H9 (cell line): Measurements from ENCODE around the gene OSBPL9. TPM values are rescaled to one million over a fixed set of nuclear protein-coding genes. Genes with fewer than 3 reads are reported as not detected.

Experiments used
- DNase-seq: peaks from one replicate; pipeline ENCODE4 v3.0.0-alpha.2; 2017
- H2AFZ ChIP-seq: one replicate; pipeline ENCODE4 v1.6.1; 2013; ENCODE audit warnings: mild to moderate bottlenecking, low read length, control low read depth, moderate library complexity
- H2AK5ac ChIP-seq: 2 replicates; pipeline ENCODE4 v1.6.1; 2013; ENCODE audit warnings: low read length, control low read depth, mixed read lengths; ENCODE audit not compliant: insufficient read length
- H2BK120ac ChIP-seq: one replicate; pipeline ENCODE4 v1.6.1; 2013; ENCODE audit warnings: low read depth, mild to moderate bottlenecking, low read length, control low read depth, inconsistent platforms; ENCODE audit not compliant: poor library complexity, severe bottlenecking
- H2BK12ac ChIP-seq: 2 replicates; pipeline ENCODE4 v1.6.1; 2013; ENCODE audit warnings: low read length, control low read depth, mixed read lengths, low read depth; ENCODE audit not compliant: insufficient read length
- H2BK15ac ChIP-seq: 2 replicates; pipeline ENCODE4 v1.6.1; 2013; ENCODE audit warnings: low read depth, low read length, control low read depth
- H2BK20ac ChIP-seq: one replicate; pipeline ENCODE4 v1.6.1; 2013; ENCODE audit warnings: low read depth, mild to moderate bottlenecking, low read length, control low read depth, inconsistent platforms; ENCODE audit not compliant: poor library complexity, severe bottlenecking
- H2BK5ac ChIP-seq: 2 replicates; pipeline ENCODE4 v1.6.1; 2013; ENCODE audit warnings: low read length, control low read depth, mixed read lengths; ENCODE audit not compliant: insufficient read length
- H3K14ac ChIP-seq: 2 replicates; pipeline ENCODE4 v1.6.1; 2013; ENCODE audit warnings: low read length, control low read depth; ENCODE audit not compliant: insufficient read depth
- H3K18ac ChIP-seq: 2 replicates; pipeline ENCODE4 v1.6.1; 2013; ENCODE audit warnings: low read depth, mild to moderate bottlenecking, mixed read lengths, low read length, control low read depth; ENCODE audit not compliant: insufficient read length
- H3K23ac ChIP-seq: 2 replicates; pipeline ENCODE4 v1.6.1; 2013; ENCODE audit warnings: low read length, control low read depth, mixed read lengths, low read depth; ENCODE audit not compliant: insufficient read length
- H3K23me2 ChIP-seq: 2 replicates; pipeline ENCODE4 v1.6.1; 2013; ENCODE audit warnings: low read depth, mild to moderate bottlenecking, mixed read lengths, low read length, control low read depth; ENCODE audit not compliant: insufficient read length, poor library complexity, severe bottlenecking
- H3K27ac ChIP-seq: 2 replicates; pipeline ENCODE4 v1.5.1; 2013; ENCODE audit warnings: low read length, control low read depth, mixed read lengths, low read depth; ENCODE audit not compliant: insufficient read length
- H3K27me3 ChIP-seq: 2 replicates; pipeline ENCODE4 v1.6.1; 2013; ENCODE audit warnings: low read length, control low read depth, inconsistent platforms; ENCODE audit not compliant: insufficient read depth
- H3K4ac ChIP-seq: 2 replicates; pipeline ENCODE4 v1.6.1; 2013; ENCODE audit warnings: low read depth, mild to moderate bottlenecking, control low read depth, inconsistent platforms, low read length, moderate library complexity
- H3K4me1 ChIP-seq: 2 replicates; pipeline ENCODE4 v1.6.1; 2013; ENCODE audit warnings: low read length, control low read depth, inconsistent platforms; ENCODE audit not compliant: insufficient read depth
- H3K4me2 ChIP-seq: 2 replicates; pipeline ENCODE4 v1.6.1; 2013; ENCODE audit warnings: low read length, control low read depth, mixed read lengths; ENCODE audit not compliant: insufficient read length, insufficient read depth
- H3K56ac ChIP-seq: 2 replicates; pipeline ENCODE4 v1.6.1; 2013; ENCODE audit warnings: low read depth, mild to moderate bottlenecking, mixed read lengths, low read length, control low read depth; ENCODE audit not compliant: insufficient read length
- H3K79me1 ChIP-seq: 2 replicates; pipeline ENCODE4 v1.6.1; 2013; ENCODE audit warnings: low read depth, mild to moderate bottlenecking, moderate library complexity, low read length, control low read depth, inconsistent platforms; ENCODE audit not compliant: insufficient read depth, poor library complexity, severe bottlenecking
- H3K79me2 ChIP-seq: 2 replicates; pipeline ENCODE4 v1.6.1; 2013; ENCODE audit warnings: low read length, control low read depth, inconsistent platforms; ENCODE audit not compliant: insufficient read depth
- H3K9ac ChIP-seq: 2 replicates; pipeline ENCODE4 v1.6.1; 2013; ENCODE audit warnings: low read length, control low read depth, mixed read lengths; ENCODE audit not compliant: insufficient read length; ENCODE audit errors: extremely low read depth
- H3K9me3 ChIP-seq: one replicate; pipeline ENCODE4 v1.6.1; 2013; ENCODE audit warnings: low read depth, low read length, inconsistent platforms; ENCODE audit not compliant: control insufficient read depth
- H3T11ph ChIP-seq: one replicate; pipeline ENCODE4 v1.6.1; 2013; ENCODE audit warnings: mild to moderate bottlenecking, low read length, control low read depth, inconsistent platforms
- H4K20me1 ChIP-seq: one replicate; pipeline ENCODE4 v1.6.1; 2013; ENCODE audit not compliant: control insufficient read depth, insufficient read length, insufficient read depth
- H4K5ac ChIP-seq: 2 replicates; pipeline ENCODE4 v1.6.1; 2013; ENCODE audit warnings: low read depth, mild to moderate bottlenecking, mixed read lengths, low read length, control low read depth; ENCODE audit not compliant: insufficient read length
- H4K8ac ChIP-seq: replicated peaks from 2 replicates; pipeline ENCODE4 v1.6.1; 2013; ENCODE audit warnings: low read length, control low read depth, mixed read lengths, low read depth; ENCODE audit not compliant: insufficient read length
- H4K91ac ChIP-seq: 2 replicates; pipeline ENCODE4 v1.6.1; 2013; ENCODE audit warnings: low read depth, mild to moderate bottlenecking, moderate library complexity, mixed read lengths, low read length, control low read depth; ENCODE audit not compliant: insufficient read length
- H3K27ac Mint-ChIP-seq, 3 experiments: 2 replicates in 2 of 3; 3 replicates in 1 of 3; pipeline ENCODE4 v1.8.0; 2020 to 2021; ENCODE audit warnings: mixed read lengths in 3 of 3, mild to moderate bottlenecking in 1 of 3, moderate library complexity in 1 of 3
- H3K27me3 Mint-ChIP-seq: 2 replicates; pipeline ENCODE4 v1.8.0; 2021; ENCODE audit warnings: low read depth, mild to moderate bottlenecking, moderate library complexity, mixed read lengths
- H3K36me3 Mint-ChIP-seq, 3 experiments: 2 replicates in 2 of 3; 3 replicates in 1 of 3; pipeline ENCODE4 v1.8.0; 2020 to 2021; ENCODE audit warnings: low read depth in 3 of 3, mixed read lengths in 3 of 3; ENCODE audit not compliant: insufficient read depth in 1 of 3
- H3K4me1 Mint-ChIP-seq, 2 experiments: 2 replicates each; pipeline ENCODE4 v1.8.0; 2020; ENCODE audit warnings: mixed read lengths in 2 of 2
- H3K4me3 Mint-ChIP-seq, 2 experiments: 2 replicates in 1 of 2; 3 replicates in 1 of 2; pipeline ENCODE4 v1.8.0; 2020 to 2021; ENCODE audit warnings: mild to moderate bottlenecking in 2 of 2, mixed read lengths in 2 of 2, moderate library complexity in 1 of 2
- H3K9me3 Mint-ChIP-seq, 2 experiments: 2 replicates in 1 of 2; 3 replicates in 1 of 2; pipeline ENCODE4 v1.8.0; 2020; ENCODE audit warnings: mild to moderate bottlenecking in 2 of 2, mixed read lengths in 2 of 2, moderate library complexity in 1 of 2
- CTCF ChIP-seq: fragments of 200-600 bp; sonication (generic); conservative IDR thresholded peaks from 3 replicates; pipeline ENCODE4 v1.8.0; 2021; ENCODE audit warnings: antibody characterized with exemption, mild to moderate bottlenecking
- WGBS: extraction: QIAGEN DNeasy Blood & Tissue Kit; methylation state at CpG from one replicate; pipeline ENCODE4 v1.1.7; 2013; ENCODE audit warnings: missing lambda C conversion rate, low lambda C conversion rate, mixed read lengths; ENCODE audit not compliant: insufficient read length; ENCODE audit errors: extremely low coverage; 5-methylcytosine and 5-hydroxymethylcytosine counted together
- total RNA-seq: library from RNA; stranded (reverse); gene quantifications from 2 replicates; pipeline ENCODE4 v1.2.1, GENCODE V29; 2021

OSBPL9 gene
- total RNA-seq, 1 experiment from 2014 or later: 76.7 TPM

GRCh38 chr1:51660580-51660979, 43.7 kb downstream of the OSBPL9 start:
- Mint-ChIP-seq H3K4me3 (no peak overlapping the region), H3K27ac (no peak overlapping the region), H3K9me3 (no peaks in the 10 kb centered on the region), H3K36me3 (no peaks in the 10 kb centered on the region), H3K27me3 (no peaks in the 10 kb centered on the region), H3K4me1 (peaks cover 7 to 8% of the 10 kb centered on the region in 2 experiments)
- Histone ChIP-seq H2BK120ac (no peak overlapping the region), H3K23ac (no peak overlapping the region), H4K5ac (no peak overlapping the region), H4K8ac (no peak overlapping the region), H3K79me1 (no peaks in the 10 kb centered on the region), H4K20me1 (no peaks in the 10 kb centered on the region), H2BK20ac (no peak overlapping the region), H3K9ac (no peak overlapping the region), H3K18ac (no peak overlapping the region), H3K4me1 (no peaks in the 10 kb centered on the region), H2BK15ac (no peak overlapping the region), H3K79me2 (no peaks in the 10 kb centered on the region), H3K23me2 (no peaks in the 10 kb centered on the region), H3K9me3 (no peaks in the 10 kb centered on the region), H3K4me2 (no peak overlapping the region), H2BK5ac (no peak overlapping the region), H3K4ac (no peak overlapping the region), H2BK12ac (no peak overlapping the region), H3T11ph (no peak overlapping the region), H2AK5ac (no peak overlapping the region), H3K27me3 (no peaks in the 10 kb centered on the region), H3K56ac (no peak overlapping the region), H4K91ac (no peak overlapping the region), H2AFZ (no peak overlapping the region), H3K14ac (no peak overlapping the region), H3K27ac (no peak overlapping the region)
- DNase-seq: no peak
- TF ChIP-seq CTCF: no peak
- no CpG with 5 or more reads among the region's 1 CpG for WGBS
